Skin epidermis (tissue), 12 donors: ENCODE data around the gene RASSF7.

Experiments used
- H3K27ac ChIP-seq, 21 experiments: fragments of 200-600 bp; sonication (generic) in 11 of 21; one replicate each; pipeline ENCODE4 v1.5.0; 2020; ENCODE audit warnings: mild to moderate bottlenecking in 3 of 21, inconsistent platforms in 2 of 21, moderate library complexity in 2 of 21
- H3K4me3 ChIP-seq, 7 experiments: fragments of 200-600 bp; sonication (generic) in 2 of 7; one replicate each; pipeline ENCODE4 v1.5.0; 2020; ENCODE audit warnings: inconsistent platforms in 2 of 7, mild to moderate bottlenecking in 2 of 7, moderate library complexity in 1 of 7

RASSF7 gene

DNA sequence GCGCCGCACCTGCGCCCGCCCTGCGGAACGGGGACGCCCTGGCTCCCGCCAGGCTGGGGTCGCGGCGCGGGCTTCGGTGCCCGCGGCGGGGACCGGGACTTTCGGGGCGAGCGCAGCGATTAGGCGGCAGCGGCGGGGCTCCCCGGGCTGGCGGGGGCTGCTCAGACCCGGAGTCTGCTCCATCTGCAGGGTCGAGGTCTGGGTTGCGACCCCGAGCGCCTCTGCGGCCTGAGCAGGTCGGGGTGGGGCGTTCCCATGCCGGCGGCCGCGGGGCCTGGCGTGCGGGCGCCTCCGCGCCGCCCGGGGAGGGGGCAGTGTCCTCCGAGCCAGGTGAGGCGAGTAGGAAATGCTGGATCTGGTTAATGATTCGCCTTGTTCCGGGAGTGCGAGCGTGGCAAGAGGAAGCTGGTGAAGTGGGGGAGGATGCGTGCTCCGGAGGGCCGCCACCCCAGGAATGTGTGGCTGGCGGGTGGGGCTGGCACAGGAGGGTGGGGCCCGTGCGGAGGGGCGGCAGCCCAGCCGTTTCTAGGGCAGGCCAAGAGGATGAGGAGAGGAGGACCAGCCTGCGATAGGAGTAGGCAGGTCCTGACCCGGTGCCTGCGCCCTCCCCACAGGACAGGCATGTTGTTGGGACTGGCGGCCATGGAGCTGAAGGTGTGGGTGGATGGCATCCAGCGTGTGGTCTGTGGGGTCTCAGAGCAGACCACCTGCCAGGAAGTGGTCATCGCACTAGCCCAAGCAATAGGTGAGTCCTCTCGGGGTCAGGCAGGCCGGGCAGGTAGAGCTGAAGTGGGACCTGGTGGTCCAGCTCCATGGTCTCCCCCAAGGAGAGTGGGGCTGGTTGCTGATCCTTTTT is 606 bp downstream of the RASSF7 start:
- H3K4me3 ChIP-seq: peak overlapping the region; percentile 85 to 93 (median 89)
- peak overlapping the region; percentile 34 to 97 (median 84) for H3K27ac ChIP-seq

- H3K4me3 ChIP-seq: peak overlapping the region in 5 of 7 experiments; percentile 85 to 93 (median 89)
- H3K27ac ChIP-seq: peak overlapping the region in 7 of 21 experiments; percentile 32 to 97 (median 84)
Observed at GRCh38 chr11:562046-562645, 1.4 kb downstream of the RASSF7 start.

- no peak overlapping the region for H3K4me3 ChIP-seq
- peak overlapping the region in 5 of 21 experiments; percentile 11 to 61 (median 54) for H3K27ac ChIP-seq
Observed at GRCh38 chr11:563066-563811, 2.5 kb downstream of the RASSF7 start.

DNA sequence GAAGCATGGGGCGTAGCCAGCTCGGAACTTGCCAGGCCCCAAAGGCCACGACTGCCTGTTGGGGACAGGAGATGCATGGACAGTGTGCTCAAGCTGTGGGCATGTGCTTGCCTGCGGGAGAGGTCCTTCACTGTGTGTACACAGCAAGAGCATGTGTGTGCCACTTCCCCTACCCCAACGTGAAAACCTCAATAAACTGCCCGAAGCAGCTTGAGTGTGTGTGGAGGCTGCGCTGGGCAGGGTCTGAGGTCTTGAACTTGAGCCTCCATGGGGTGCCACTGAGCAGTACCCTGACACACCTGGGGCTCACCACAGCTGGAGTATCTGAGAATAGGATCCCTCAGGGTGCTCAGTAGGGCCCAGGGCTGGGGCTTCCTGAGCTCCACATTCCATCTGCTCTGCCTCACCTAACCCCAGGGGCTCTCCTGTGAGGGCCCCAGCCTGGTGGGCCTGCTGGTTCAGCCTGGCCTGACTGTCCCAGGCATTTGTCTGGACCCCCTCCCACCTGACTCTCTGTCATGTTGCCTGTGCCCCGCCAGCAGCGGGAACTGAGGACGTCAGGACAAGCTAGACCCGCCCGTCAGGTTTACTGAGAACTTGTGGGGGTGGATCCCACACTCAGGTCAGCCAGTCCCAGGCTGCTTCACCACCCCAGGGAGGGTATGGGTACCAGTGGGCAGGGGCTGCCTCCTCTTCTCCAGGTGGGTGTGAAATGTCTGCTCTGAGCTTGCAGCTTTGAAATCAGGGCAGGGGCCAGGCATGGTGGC is 3.2 kb downstream of the RASSF7 start:
- Histone ChIP-seq H3K4me3 (no peak overlapping the region), H3K27ac (peak overlapping the region in 5 of 21 experiments; percentile 11 to 61 (median 54))

DNA sequence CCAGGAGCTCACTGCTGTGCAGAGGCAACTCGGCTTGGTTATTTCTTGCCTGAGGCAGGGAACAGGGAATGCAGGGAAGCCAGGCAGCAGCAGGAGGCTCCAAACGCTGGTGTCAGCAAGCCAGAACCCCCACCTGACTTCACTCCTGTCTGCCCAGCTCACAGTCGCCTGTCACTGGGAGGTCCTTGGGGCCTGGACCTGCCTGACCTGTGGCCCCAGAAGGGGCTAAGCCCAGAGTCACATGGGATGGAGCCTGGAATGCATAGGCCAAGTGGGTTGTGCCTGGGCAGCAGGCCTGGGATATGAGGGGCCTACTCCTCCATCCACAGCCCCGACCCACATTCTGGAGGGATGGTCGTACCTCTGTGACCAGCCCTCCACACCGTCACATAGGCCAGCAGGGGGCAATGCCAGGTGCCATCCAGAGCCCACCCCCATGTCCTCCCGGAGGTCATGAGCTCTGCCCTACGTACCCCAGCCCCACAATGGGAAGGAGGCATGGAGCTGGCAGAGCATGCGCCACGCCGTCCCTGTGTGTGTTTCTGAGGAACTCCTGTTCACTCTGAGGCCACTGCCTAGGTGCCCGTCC is 5.2 kb downstream of the RASSF7 start:
- Histone ChIP-seq H3K4me3 (no peak overlapping the region), H3K27ac (peak overlapping the region in 1 of 21 experiments; percentile 29)

DNA sequence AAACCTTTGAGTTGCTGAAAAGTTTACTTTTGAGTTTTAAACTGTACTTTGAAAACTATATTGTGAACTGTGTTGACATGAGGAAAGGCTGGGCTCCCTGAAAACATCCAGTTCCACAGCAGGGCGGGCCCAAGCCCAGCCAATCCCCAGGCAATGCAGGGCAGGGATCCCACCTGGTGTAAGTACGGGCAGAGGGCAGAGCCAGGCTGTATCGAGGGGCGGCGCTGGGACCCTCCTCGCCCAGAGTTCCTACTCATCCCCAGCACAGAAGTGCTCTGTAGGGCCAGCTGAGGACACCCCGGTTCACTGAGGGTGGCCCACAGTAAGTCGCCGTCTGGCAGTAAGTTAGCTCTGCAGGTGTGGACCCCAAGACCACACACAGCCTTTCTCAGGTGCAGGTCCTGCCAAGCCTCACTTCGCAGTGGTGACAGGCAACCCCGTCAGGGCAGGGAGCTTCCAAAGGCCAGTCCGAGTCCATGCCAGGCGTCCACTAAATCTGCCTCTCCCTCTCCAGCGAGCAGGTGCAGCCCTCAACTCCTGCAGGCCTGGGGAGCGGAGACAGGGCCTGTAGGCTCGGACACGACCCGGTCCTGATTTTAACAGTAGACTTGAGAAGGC is 6.3 kb downstream of the RASSF7 start:
- Histone ChIP-seq H3K4me3 (peak overlapping the region in 6 of 7 experiments; percentile 33 to 73 (median 52)), H3K27ac (peak overlapping the region in 16 of 21 experiments; percentile 67 to 97 (median 90))

DNA sequence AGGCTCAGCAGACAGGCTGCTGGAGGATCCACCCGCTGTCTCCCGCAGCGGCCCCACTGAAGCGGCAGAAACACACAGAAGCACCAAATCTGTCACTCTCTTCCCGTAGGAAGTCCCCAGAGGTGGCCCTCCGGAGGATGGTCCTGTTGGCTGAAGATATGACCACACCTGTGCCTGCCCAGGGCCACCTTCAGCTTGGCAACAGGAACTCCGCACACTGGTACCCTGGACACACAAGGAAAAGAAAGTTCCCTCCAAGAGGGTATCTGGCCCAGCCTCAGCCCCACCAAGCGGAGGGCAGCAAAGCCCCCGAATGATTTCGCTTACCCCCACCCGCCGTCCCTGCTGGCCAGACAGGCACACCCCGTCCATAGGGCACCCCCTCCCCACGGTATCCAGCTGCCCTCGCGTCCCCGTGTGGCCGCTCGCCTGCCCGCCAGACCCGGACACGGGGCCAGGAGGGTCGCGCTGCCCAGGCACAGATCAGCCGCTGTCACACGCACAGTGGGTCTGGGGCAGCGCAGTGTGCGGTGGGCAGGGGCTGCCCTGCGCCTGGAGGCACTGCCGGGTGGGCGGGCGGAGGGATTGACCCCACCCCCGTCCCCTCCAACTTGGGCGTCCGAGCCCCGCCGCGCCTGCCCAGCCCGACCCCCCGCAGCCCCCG is 7.0 kb downstream of the RASSF7 start:
- peak overlapping the region in 20 of 21 experiments; percentile 52 to 97 (median 88) for H3K27ac ChIP-seq
- H3K4me3 ChIP-seq: peak overlapping the region; percentile 33 to 73 (median 54)

GRCh38 chr11:568306-569157 is 7.8 kb downstream of the RASSF7 start:
- H3K27ac ChIP-seq: peak overlapping the region; percentile 75 to 97 (median 91)

GRCh38 chr11:569158-569885 is 8.6 kb downstream of the RASSF7 start:
- peak overlapping the region; percentile 75 to 97 (median 90) for H3K27ac ChIP-seq
- H3K4me3 ChIP-seq: peak overlapping the region; percentile 46 to 73 (median 54)

More at GRCh38 chr11:568306-569157, 7.8 kb downstream of the RASSF7 start:
- peak overlapping the region; percentile 46 to 73 (median 54) for H3K4me3 ChIP-seq

- Histone ChIP-seq H3K4me3 (no peak overlapping the region), H3K27ac (no peak overlapping the region)
Observed at GRCh38 chr11:571802-572185, 11.0 kb downstream of the RASSF7 start.

GRCh38 chr11:573146-573759 is 12.5 kb downstream of the RASSF7 start:
- Histone ChIP-seq H3K4me3 (no peak overlapping the region), H3K27ac (no peak overlapping the region)

GRCh38 chr11:574031-574570 is 13.3 kb downstream of the RASSF7 start:
- Histone ChIP-seq H3K4me3 (peak overlapping the region in 4 of 7 experiments; percentile 2 to 73 (median 63)), H3K27ac (peak overlapping the region in 2 of 21 experiments; percentile 73 to 74)

- H3K4me3 ChIP-seq: peak overlapping the region; percentile 51 to 73 (median 55)
- peak overlapping the region in 11 of 21 experiments; percentile 12 to 80 (median 72) for H3K27ac ChIP-seq
Observed at GRCh38 chr11:574632-575312, 14.0 kb downstream of the RASSF7 start.

DNA sequence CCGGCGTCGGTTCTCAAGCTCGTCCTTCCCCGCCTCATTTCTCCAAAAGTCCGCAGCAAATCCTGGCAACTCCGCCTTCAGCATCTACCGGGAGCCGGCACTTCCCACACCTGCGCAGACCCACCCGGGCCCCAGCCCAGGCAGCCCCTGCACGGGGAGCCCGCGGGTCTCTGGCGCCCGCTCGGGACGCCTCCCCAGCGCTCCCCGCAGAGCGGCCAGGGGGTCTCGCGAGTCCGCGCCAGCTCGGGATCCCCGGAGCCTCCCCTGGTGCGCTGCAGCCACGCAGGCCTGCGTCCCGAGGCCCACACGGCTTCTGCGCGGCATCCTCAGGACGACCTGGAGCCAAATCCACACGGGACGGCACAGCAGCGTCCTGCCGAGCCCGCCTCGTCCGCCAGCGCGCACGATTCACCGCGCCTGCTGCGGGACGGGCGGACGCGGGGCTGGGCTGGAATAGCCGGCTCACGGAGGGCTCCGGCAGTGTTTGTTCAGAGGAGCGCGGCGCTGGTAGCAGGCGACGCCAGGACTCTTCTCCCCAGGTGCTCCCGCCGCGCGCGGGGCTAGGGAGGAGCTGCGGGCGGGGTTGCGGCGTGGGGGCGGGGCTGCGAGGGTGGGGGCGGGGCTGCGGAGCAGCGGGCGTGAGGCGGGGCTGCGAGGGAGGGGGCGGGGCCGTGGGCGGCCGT is 14.7 kb downstream of the RASSF7 start:
- peak overlapping the region in 19 of 21 experiments; percentile 12 to 80 (median 56) for H3K27ac ChIP-seq

More for the DNA sequence above, 14.7 kb downstream of the RASSF7 start:
- peak overlapping the region; percentile 51 to 73 (median 55) for H3K4me3 ChIP-seq
